GM23338 (cell line): ENCODE data around the gene PSMD13. TPM values are rescaled to one million over a fixed set of nuclear protein-coding genes. Genes with fewer than 3 reads are reported as not detected.

Experiments used
- polyA plus RNA-seq: library from polyadenylated mRNA; unstranded; fragments of >200 nt; fragmentation: Nextera tagmentation; extraction: Ambion mirVana; gene quantifications from 2 replicates; pipeline ENCODE4 v1.2.1, GENCODE V29; 2016
- total RNA-seq: library from RNA; depleted of rRNA; stranded (reverse); fragments of >200 nt; shearing (Covaris generic); gene quantifications from 2 replicates; pipeline ENCODE4 v1.2.3, GENCODE V29; 2014
- TF ChIP-seq, protein P1 (sequence below): fragments of 250-450 bp; sonication (Bioruptor Pico); IDR thresholded peaks from 2 replicates; pipeline ENCODE4 v1.5.0; 2020; ENCODE audit warnings: mild to moderate bottlenecking, moderate library complexity
- TF ChIP-seq, protein P2 (sequence below): IDR thresholded peaks from 2 replicates; pipeline ENCODE4 v1.6.1; 2016; ENCODE audit warnings: antibody characterized with exemption
- TF ChIP-seq, protein P3 (sequence below): IDR thresholded peaks from one replicate; pipeline ENCODE4 v1.6.1; 2018; ENCODE audit warnings: antibody characterized with exemption; ENCODE audit not compliant: unreplicated experiment

The PSMD13 gene
- total and polyA plus RNA-seq, 2 experiments from 2014 or later, result 111 to 114 TPM

GRCh38 chr11:227824-228379 lies 8.9 kb upstream of the PSMD13 start (continued):
- TF ChIP-seq, protein P1, sequence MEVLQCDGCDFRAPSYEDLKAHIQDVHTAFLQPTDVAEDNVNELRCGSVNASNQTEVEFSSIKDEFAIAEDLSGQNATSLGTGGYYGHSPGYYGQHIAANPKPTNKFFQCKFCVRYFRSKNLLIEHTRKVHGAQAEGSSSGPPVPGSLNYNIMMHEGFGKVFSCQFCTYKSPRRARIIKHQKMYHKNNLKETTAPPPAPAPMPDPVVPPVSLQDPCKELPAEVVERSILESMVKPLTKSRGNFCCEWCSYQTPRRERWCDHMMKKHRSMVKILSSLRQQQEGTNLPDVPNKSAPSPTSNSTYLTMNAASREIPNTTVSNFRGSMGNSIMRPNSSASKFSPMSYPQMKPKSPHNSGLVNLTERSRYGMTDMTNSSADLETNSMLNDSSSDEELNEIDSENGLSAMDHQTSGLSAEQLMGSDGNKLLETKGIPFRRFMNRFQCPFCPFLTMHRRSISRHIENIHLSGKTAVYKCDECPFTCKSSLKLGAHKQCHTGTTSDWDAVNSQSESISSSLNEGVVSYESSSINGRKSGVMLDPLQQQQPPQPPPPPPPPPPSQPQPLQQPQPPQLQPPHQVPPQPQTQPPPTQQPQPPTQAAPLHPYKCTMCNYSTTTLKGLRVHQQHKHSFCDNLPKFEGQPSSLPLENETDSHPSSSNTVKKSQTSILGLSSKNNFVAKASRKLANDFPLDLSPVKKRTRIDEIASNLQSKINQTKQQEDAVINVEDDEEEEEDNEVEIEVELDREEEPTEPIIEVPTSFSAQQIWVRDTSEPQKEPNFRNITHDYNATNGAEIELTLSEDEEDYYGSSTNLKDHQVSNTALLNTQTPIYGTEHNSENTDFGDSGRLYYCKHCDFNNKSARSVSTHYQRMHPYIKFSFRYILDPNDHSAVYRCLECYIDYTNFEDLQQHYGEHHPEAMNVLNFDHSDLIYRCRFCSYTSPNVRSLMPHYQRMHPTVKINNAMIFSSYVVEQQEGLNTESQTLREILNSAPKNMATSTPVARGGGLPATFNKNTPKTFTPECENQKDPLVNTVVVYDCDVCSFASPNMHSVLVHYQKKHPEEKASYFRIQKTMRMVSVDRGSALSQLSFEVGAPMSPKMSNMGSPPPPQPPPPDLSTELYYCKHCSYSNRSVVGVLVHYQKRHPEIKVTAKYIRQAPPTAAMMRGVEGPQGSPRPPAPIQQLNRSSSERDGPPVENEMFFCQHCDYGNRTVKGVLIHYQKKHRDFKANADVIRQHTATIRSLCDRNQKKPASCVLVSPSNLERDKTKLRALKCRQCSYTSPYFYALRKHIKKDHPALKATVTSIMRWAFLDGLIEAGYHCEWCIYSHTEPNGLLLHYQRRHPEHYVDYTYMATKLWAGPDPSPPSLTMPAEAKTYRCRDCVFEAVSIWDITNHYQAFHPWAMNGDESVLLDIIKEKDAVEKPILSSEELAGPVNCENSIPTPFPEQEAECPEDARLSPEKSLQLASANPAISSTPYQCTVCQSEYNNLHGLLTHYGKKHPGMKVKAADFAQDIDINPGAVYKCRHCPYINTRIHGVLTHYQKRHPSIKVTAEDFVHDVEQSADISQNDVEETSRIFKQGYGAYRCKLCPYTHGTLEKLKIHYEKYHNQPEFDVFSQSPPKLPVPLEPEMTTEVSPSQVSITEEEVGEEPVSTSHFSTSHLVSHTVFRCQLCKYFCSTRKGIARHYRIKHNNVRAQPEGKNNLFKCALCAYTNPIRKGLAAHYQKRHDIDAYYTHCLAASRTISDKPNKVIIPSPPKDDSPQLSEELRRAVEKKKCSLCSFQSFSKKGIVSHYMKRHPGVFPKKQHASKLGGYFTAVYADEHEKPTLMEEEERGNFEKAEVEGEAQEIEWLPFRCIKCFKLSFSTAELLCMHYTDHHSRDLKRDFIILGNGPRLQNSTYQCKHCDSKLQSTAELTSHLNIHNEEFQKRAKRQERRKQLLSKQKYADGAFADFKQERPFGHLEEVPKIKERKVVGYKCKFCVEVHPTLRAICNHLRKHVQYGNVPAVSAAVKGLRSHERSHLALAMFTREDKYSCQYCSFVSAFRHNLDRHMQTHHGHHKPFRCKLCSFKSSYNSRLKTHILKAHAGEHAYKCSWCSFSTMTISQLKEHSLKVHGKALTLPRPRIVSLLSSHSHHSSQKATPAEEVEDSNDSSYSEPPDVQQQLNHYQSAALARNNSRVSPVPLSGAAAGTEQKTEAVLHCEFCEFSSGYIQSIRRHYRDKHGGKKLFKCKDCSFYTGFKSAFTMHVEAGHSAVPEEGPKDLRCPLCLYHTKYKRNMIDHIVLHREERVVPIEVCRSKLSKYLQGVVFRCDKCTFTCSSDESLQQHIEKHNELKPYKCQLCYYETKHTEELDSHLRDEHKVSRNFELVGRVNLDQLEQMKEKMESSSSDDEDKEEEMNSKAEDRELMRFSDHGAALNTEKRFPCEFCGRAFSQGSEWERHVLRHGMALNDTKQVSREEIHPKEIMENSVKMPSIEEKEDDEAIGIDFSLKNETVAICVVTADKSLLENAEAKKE (CRISPR knock-in tag), result no peak
- TF ChIP-seq, protein P2, sequence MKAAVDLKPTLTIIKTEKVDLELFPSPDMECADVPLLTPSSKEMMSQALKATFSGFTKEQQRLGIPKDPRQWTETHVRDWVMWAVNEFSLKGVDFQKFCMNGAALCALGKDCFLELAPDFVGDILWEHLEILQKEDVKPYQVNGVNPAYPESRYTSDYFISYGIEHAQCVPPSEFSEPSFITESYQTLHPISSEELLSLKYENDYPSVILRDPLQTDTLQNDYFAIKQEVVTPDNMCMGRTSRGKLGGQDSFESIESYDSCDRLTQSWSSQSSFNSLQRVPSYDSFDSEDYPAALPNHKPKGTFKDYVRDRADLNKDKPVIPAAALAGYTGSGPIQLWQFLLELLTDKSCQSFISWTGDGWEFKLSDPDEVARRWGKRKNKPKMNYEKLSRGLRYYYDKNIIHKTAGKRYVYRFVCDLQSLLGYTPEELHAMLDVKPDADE, result no peak
- TF ChIP-seq, protein P3, sequence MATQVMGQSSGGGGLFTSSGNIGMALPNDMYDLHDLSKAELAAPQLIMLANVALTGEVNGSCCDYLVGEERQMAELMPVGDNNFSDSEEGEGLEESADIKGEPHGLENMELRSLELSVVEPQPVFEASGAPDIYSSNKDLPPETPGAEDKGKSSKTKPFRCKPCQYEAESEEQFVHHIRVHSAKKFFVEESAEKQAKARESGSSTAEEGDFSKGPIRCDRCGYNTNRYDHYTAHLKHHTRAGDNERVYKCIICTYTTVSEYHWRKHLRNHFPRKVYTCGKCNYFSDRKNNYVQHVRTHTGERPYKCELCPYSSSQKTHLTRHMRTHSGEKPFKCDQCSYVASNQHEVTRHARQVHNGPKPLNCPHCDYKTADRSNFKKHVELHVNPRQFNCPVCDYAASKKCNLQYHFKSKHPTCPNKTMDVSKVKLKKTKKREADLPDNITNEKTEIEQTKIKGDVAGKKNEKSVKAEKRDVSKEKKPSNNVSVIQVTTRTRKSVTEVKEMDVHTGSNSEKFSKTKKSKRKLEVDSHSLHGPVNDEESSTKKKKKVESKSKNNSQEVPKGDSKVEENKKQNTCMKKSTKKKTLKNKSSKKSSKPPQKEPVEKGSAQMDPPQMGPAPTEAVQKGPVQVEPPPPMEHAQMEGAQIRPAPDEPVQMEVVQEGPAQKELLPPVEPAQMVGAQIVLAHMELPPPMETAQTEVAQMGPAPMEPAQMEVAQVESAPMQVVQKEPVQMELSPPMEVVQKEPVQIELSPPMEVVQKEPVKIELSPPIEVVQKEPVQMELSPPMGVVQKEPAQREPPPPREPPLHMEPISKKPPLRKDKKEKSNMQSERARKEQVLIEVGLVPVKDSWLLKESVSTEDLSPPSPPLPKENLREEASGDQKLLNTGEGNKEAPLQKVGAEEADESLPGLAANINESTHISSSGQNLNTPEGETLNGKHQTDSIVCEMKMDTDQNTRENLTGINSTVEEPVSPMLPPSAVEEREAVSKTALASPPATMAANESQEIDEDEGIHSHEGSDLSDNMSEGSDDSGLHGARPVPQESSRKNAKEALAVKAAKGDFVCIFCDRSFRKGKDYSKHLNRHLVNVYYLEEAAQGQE, result no peak
